NCI-H2227 treated with DMSO at 0.1 percent for 48 hours (cell line): ENCODE data around the gene IQCH.
"Not testable (repeated sequence)": the region's sequence is repeated elsewhere in the genome, so short reads cannot be mapped to it uniquely, and the experiment has no call there.

Source experiments
- DNase-seq: peaks from one replicate; lab custom pipeline; 2025; lab: John Stamatoyannopoulos, UW

The IQCH gene

DNA sequence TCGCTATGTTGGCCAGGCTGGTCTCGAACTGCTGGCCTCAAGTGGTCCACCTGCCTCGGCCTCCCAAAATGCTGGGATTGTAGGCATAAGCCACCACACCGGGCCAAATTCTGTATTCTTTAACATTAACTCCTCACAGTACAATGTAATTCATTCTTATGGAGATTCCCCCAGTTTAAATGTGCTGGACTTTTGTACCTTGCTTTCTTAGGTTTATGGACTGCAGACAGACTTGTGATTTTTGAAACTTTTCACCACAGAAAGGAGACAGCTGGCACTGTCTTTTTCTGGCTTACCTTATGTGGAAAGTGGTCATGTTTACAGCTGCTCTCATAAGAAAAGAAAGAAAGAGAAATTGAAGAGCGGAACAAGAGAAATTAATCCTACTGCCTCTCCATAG is 103.8 kb downstream of the IQCH start:
- no peak for DNase-seq

DNA sequence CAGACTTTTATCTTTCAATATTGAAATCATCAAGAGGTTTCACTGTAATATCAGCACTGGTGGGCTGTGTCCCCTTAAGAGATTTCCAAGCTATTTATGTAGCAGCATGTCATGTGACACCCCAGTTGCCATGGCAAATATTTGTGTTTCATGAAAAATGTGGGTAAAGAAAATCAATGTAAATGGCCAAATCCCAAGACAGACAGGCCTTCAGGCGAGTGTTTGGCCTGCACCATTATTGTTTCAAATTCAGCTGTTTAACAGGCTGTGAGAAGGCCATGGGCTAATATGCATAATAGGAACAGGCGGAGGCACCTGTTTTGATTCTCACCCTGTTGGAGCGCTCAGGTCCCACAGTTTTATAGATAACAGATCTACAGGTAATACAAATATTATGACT is 104.2 kb downstream of the IQCH start:
- DNase-seq: no peak

DNA sequence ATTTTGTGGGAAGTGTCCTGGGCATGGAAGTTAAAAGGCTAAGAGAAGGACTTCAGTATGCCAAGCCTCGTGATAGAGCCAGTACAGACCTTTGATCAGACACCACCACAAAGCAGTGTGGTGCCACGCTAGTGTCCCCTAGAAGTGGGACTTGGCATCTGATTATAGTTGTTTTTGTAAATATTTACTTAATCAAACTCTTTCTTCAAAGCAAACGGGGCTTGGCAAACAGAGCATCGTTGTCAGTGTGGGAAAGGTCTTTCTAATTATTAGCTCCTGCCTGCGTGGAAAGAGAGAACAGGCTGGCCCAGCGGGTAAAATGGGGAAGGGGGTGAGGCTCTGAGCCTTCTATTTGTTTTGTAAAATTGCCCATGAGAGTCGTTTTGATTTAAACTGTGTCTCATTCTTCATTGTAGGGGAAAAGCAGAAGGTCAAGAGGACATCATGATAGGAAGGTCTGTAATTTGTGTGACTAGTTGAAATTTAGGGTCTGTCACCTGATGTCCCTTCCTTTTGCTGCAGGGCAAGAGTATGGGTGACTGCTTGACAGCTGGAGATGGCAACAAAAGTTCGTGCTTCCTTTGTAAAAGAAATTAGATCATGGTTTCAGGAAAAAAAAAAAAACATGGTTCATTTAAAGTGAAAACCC is 105.0 kb downstream of the IQCH start:
- DNase-seq: peak; percentile 14

DNA sequence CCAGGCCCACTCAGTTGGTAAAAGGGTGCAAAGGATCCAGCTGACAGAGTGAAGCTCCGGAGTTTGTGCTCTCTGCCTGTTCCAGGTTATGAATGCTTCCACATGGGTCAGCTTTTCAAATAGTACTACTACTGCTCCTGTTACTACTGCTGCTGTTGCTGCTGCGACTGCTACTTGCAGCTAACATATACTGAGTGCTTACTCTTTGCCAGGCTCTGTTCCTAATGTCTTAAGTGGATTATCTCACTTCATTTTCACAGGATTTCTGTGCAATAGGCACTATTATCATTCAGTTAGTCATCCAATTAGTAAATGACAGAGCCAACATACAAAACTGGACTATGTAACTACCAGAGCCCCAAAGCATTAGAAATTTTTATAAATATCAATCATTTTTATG is 106.5 kb downstream of the IQCH start:
- no peak for DNase-seq

DNA sequence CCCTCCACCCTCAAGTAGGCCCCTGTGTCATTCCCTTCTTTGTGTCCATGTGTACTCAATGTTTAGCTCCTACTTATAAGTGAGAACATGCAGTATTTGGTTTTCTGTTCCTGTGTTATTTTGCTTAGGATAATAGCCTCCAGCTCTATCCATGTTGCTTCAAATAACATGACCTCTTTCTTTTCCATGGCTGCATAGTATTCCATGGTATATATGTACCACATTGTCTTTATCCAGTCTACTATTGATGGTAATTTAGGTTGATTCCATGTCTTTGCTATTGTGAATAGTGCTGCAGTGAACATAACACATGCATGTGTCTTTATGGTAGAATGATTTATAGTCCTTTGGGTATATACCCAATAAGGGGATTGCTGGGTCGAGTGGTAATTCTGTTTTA is 109.1 kb downstream of the IQCH start:
- not testable (repeated sequence) for DNase-seq

DNA sequence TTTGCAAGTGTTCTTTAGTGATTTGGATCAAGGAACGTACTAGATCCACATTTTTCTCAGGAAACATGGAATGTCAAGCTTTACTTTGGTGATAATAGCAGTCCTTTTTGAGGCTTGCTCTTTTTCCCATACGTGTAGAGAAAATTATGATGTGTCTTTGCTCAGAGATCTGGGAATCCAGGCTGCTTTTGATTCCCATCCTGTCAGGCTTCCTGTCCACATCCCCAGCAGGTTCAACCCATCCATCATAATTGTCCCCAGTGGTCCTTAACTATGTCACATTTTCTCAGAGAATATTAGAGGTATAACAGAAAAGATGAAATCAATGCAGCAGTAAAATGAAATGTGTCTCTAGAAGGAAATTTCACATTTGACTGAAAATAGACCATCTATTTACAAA is 111.4 kb downstream of the IQCH start:
- no peak for DNase-seq

DNA sequence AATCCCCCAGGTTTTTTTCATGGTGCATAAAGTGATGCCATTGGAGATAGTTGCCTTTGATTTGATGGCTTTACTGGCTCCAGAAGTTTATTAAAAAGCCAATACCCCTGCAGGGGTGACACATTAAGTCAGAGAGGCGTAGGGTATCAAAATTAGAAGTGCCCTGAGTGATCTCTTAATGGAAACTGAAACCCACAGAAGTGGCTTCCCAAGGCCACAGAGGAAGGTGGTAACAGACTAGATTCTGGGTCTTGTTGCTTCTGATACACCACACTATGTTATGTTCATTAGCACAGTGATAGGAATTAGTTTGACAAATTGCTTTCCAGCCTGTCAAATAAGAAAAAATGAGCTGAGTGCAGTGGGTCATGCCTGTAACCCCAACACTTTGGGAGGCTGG is 112.3 kb downstream of the IQCH start:
- DNase-seq: no peak

DNA sequence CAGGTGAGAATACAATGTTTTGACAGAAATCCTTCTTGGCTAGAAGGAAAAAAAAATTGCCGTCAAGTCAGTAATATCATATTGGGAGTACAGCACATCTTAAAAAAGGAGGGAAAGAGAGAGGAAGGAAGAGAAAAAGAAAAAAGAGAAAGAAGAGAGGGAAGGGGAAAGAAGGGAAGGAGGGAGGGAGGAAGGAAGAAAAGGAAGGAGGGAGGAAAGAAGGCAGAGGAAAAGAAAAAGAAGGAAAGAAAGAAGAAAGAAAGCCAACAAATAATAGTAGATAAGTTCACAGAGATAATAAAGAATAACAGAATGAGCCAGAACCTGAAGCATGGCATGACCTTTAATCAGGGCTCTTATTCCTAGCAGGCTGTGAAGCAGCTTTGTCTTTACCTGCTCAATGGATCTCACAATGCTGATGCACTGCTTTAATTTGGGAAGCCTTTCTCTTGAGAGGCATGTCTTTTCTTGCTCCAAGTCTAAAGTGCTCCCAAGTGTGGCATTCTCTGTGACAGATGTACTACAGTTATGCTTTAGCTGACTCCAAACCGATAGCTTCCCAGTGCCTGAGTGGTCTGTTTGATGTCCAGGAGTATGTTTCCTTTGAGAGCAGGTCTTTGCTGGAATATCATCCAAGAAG is 114.9 kb downstream of the IQCH start:
- no peak for DNase-seq

DNA sequence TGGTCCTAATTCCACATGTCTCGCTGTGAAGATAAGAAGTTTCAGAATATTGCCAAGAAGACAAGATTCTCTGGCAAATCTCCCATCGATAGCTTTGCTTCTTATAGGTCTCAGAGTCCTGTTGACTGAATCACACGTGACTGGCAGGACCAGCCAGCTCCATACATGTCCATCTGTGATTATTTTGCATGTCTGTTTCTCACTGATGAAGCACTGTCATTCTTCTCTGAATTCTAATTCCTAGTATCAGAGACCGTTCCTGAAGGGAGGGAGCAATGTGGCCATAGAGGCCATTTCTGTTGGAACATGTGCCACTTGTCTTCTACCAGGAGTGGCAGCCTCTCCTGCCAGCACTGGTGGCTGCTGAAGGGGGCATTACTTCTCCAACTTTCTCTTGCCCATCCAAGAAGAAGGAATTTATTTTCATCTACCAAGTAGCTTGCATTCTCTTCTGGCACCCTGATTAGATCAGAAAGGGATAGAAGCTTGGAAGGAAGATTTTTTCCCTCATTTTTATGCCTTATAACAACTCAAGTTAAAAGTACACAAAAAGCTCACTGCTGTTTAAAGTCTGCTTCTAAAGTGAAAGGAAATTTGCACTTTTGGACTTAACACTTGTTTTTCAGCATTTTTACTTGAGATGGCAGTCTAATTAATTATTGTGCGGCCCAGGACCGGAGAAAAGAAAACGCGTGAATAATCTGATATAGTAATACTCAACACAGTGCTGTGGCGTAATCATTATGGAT is 115.8 kb downstream of the IQCH start:
- DNase-seq: no peak

DNA sequence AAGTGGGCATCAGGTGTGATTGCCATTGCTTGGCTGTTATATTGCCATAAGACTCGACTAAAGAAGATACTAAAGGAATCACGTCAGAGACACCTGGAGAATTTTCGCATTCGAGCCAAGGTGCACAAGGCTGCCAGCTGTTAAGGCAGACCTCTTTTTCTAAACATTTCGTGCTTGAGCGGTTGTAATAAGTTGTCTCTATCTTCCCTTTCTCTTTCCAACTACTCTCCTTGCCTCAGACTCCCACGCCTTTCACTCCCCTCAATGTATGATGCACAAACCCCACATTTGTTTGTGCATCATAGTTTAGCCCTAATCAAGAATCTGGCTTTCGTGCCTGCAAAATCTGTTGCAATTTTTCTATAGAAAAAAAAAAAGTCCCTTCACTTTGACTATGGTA is 118.0 kb downstream of the IQCH start:
- DNase-seq: no peak

DNA sequence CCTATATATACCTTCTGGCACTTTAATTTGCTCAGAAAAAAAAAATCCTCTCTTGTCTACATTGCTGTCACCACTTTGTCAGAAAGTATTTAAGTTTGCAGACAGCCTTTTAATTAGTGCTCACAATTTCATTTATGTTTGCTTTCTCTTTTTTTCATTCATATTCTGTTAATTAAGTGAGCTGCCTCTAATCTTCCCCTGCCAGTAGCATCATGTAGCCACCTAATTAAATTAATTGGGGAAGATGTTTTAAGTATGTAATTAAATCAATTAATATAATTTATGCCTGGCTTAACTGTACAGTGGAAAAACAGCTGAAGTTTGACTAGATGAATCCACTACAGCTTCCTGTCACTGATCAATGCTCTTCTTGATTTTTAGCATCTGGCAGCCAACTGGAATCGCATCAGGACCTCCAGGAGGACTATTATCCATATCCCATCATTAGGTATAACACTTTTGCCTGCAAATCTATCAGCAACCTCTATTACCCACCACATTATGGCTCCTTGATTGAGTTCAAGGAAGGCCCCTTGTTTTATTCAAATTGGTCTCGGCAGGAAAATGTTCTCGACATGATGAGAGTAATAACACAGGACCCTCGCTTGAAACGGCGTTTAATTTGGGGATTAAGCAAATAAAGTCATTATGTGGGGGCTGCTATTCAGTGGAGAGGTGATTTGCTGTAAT is 118.5 kb downstream of the IQCH start:
- DNase-seq: no peak

DNA sequence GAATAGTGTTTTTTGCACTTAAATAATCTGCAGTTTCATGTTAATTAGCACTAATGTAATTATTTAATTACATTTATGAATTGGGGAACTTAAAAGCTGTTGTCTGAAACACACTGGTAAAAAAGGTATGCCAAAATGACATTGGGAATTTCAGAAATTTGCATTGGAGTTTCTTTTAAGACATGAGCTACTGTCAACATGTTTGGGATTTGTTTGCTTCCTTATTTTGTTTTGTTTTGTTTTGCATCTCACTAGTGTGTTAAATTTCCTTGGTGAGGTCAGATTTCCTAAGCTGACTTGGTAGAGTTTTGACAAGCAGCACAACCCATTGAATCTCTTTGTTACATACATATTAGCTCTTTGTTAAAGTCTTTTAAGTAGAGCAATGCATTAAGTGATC is 119.4 kb downstream of the IQCH start:
- DNase-seq: no peak

DNA sequence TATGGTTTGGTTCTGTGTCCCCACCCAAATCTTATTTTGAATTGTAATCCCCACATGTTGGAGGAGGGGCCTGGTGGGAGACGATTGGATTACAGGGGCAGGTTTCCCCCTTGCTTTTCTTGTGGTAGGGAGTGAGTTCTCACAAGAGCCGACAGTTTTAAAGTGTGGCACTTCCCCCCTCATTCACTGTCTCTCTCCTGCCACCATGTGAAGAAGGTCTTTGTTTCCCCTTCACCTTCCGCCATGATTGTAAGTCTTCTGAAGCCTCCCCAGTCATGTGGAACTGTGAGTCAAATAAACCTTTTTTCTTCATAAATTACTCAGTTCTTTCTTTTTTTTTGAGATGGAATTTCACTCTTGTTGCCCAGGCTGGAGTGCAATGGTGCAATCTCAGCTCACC is 124.9 kb downstream of the IQCH start:
- no peak for DNase-seq

DNA sequence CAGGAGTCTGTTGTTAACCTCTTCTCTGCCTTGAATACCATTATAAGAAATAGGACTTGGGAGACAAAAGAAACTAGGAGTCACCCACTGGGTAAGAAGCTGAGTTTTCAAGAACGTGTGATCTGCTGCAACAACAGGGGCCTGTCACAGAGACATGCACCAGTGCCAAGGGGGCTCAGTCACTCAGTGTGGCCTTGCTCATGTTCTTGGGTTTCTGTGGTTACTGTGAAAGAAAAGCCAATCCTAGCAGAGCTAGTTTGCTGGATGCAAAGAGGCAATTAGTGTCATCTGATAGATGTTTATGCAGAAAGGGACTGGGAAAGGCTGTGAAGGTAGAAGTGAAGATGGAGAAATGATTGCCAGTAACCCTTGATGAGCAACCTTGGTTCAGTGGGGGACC is 126.3 kb downstream of the IQCH start:
- no peak for DNase-seq

DNA sequence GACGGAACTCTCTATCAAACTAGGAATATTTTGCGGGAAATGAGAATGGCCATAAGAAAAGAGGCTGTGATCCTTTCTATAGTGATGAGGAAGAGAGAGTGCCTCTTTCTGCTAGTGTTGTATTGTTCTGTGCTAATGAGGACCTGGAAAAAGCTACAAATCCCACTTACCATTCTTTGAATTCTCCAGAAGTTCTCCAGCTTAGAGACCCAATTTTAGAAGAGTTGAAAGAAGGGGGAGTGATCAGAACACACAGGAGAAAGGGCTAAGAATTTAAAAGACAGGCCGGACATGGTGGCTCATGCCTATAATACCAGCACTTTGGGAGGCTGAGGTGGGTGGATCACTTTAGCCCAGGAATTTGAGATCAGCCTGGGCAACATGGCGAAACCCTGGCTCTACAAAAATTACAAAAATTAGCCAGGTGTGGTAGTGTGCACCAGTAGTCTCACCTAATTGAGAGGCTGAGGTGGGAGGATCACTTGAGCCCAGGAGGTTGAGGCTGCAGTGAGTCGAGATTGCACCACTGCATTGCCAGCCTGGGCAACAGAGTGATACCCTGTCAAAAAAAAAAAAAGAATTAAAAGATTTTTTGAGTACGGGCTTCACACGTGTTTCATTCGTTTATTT is 126.9 kb downstream of the IQCH start:
- no peak for DNase-seq

DNA sequence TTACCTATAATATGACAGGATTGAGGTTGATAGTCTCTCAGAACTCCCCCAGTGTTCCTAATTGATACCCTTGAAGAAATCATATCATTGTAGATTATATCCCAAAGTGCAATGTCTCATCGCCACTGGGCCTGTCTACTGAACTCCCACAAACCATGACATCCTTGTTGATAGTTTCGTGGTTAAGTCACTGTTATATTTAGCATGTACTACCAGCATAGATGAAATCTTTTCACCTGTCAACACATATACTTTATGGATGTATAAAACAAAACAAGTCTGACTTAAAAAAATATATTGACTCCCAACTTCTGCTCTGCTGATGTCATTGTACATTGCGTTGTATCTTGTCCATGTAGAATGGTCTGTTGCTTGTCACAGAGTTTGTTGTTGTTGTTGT is 128.1 kb downstream of the IQCH start:
- DNase-seq: peak; percentile 34

DNA sequence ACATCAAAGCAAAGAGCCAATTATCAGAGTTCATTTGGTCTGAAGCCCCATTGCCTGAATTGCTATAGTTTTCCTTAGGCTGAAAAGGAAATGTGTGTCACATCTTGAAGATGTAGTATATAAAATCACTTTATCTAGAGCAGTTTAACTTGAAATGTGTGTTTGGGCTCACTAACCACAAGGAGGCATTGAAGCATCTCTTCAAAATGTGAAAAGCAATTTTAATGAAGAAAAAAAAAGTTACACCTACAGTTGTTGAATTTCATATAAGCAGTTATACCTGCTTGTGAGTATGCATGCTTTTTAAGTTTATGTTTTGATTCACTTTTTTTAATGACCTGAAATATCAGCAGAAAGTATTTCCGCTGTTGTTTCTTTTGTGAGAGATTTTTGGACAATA is 129.3 kb downstream of the IQCH start:
- no peak for DNase-seq

DNA sequence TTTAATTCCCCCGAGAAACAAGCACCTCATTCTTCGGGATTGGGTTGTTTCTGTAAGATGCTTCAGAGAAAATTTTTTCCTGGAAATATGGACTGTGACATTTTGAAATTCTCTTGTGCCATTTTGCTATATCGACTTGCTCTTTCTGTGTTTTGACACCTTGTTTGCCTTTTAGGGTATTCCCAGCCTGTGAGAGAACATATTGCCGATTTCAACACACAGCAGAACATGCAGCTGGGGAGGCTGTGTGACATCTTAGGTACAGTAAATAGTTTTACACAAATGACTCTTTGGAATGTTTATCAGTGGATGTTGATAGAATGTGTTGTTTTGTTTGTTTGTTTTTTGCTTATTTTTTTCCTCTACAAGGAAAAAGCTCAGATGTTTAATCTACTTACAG is 130.2 kb downstream of the IQCH start:
- DNase-seq: no peak

DNA sequence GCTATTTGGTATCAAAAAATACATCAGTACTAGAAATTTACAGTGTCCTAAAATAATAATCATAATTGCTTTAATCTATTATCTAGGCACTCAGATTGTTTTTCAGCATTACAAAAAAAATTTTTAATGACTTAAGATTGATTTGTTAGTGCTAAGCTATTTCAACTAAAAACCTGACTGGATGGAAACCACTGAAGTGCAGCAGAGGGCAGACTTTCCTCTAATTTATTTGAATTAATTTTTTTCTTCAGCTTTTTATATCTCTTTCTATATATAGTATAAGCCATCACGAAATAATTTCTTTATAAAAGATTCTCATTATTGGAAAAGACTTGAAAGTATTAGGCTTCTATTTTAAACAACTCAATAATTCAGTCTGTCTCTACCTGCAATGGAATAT is 131.4 kb downstream of the IQCH start:
- no peak for DNase-seq

DNA sequence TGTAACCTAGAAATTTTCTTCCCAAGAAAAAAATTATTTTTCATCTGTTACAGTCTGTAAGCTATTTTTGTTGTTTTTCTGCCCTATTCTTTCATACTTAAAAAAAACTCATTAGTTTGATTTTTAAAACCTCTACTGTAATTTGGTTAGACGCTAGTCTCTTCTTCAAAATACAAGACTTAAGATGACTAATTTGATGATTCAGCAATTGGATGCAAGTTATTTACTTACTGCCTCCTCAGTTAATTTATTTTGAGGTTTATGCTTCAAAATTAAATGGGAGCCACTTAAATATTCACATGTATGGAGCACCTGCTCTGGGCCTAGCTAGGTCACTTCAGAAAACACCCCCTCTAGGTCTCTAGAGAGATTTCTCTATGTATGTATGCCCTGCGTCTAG is 132.4 kb downstream of the IQCH start:
- no peak for DNase-seq

DNA sequence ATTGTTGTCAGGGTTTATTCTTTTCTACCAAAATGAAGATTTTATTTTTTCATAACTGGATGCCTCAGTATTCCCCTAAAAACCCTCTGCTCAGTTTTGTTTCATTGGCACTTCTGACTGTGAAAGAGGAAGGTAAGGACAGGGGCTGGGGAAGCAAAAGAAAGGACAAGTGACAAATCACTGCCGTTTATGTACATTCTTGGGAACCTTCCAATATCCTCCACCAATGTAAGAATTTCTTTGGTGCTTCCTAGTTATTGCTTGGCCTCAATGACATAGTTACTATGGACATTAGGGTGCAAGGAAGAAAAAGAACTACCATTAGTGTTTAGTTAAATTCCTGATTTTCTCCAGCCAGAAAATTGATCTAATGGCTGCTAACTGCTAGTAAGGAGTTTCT is 135.4 kb downstream of the IQCH start:
- DNase-seq: no peak

DNA sequence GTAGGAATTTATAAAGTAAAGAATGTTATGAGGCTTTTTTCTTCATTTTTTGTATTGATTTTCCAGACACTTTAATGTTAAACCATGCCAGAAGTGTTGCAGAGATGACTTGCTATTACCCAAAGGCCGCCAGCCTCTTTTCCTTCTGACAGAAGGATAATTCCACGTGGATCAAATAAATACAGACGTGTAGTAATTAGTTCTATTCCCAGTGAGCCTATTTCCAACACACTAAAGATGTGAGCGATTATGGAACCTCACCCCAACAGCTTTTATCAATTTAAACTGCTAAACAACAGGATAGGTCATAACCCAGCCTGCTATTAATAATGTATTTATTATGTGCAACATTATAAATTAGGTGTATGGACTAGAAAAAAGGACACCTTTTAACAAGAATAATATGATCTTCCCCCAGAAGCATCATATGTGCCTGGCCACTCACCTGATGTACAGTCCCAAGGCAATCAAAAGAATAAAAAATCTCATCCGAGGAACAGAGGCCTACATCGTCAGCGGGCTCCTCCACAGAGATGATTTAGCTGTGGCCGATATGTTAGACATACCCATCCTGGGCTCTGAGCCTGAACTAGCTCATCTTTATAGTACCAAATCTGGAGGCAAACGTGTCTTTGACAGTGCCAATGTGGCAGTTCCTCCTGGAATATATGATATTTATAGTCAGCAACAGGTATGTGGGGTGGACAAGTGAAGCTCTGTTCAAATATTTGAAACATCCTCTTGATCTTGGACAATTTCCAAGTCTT is 140.5 kb downstream of the IQCH start:
- DNase-seq: no peak
